NCI-H510A (cell line): ENCODE results near the gene CFAP74.

Experiments
- DNase-seq: peaks from one replicate; lab custom pipeline; 2025; lab: John Stamatoyannopoulos, UW

Gene CFAP74

DNA sequence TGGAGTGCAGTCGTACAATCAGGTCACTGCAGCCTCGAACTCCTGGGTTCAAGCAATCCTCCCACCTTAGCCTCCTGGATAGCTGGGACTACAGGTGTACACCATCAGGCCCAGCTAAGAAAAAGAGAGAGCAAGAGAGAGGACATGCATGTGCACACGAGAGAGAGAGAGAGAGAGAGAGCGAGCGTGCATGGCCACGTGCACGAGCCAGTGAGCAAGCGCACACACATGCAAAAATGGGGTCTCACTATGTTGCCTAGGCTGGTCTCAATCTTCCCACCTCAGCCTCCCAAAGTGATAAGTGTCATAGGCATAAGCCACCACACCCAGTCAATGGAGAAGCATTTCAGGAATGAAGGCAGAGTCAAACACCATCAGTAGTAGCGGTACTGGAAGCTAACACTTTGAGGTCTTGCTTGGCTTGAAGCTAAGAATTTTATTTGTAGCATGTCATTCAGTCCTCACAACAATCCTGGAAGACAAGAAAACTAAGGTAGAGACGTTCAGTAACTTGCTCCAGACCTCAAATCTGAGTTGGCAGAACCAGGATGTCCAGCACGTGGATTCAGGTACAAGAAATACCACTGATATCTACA, 127.2 kb downstream of the CFAP74 start:
- DNase-seq: no peak

DNA sequence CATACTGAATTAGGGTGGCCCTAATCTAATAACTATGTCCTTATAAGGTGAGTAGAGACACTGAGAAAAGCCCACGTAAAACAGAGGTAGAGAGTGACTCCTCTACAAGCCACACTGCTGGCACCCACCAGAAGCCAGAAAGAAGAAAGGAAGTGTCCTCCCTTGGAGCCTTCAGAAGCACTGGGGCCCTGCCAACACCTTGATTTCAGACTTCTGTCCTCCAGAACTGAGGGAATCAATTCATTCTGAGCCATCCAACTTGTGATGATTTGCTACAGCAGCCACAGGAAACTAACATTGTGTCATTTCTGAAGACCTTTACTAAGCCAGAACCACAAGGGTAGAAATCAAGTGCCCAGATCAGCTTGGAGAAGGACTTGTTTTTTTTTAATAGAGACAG, 127.7 kb downstream of the CFAP74 start:
- DNase-seq: no peak

DNA sequence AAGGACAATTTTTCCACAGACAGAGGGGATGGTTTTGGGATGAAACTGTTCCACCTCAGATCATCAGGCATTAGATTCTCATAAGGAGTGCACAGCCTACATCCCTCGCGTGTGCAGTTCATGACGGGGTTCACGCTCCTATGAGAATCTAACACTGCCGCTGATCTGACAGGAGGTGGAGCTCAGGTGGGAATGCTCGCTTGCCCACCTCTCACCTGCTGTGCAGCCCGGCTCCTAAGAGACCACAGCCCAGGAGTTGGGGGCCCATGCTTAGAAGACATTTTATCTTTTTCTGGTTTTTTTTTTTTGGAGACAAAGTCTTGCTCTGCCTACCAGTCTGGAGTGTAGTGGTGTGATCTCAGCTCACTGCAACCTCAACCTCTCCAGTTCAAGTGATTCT, 128.7 kb downstream of the CFAP74 start:
- DNase-seq: no peak

DNA sequence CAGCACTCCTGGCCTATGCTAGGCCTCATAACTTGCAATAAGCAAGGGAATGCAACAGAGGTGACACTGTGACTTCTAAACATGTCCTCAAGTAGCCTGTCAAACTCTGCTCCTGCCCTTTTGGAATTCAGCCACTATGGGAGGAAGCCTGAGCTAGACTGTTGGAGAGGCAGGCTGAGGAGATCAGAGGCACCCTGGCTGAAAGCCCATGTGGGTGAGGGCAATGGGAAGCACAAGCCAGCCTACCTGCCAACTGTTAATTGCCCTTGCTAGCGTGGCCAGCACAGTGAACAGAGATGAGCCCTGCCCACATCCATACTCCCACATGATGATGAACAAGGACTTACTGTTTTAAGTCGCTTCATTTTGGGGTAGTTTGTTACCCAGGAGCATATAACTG, 130.4 kb downstream of the CFAP74 start:
- DNase-seq: no peak

DNA sequence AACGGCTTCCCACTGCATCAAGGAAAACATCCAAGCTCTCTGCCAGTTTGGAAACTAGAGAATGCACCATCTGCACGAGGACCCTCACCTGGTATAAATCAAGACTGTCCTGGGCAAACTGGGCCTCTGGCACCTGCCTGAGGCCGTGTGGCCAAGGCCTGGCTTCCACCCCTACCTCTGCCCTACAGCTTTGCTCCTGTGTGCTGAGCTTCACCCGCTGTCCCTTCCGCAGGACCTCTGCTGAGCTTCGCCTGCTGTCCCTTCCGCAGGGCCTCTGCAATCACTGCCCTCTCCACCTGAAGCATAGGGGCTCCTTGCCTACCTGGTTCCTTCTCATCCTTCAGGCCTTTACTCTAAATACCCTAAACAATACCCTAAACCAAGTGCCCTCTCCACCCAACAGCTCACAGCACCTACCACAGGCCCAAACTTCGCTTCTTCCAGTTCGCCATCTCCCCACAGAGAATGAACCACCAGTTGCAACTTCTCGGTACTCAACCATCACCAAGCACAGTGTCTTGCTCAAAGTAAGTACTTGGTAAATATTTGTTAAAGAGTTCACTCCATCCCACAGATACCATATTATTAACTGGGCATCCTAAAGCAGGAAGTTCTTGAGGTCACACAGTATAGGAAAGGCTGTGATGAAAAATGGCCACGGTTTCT, 131.1 kb downstream of the CFAP74 start:
- DNase-seq: no peak
